Liver (tissue), 3 donors: ENCODE results near the gene RANBP1.

ENCODE experiments used
- EGR1 ChIP-seq, 2 donors: IDR thresholded peaks; 2 replicates each; pipeline ENCODE4 v1.6.1; 2016 to 2018; ENCODE audit warnings: antibody characterized with exemption in 2 of 2, low read depth in 2 of 2
- FOXA2 ChIP-seq: IDR thresholded peaks from 2 replicates; pipeline ENCODE4 v1.6.1; 2016; ENCODE audit warnings: antibody characterized with exemption
- HNF4G ChIP-seq: IDR thresholded peaks from 2 replicates; pipeline ENCODE4 v1.6.1; 2016; ENCODE audit warnings: antibody characterized with exemption
- JUND ChIP-seq, 2 donors: IDR thresholded peaks; 2 replicates each; pipeline ENCODE4 v1.6.1; 2016; ENCODE audit warnings: antibody characterized with exemption in 2 of 2
- RAD21 ChIP-seq, 2 donors: IDR thresholded peaks; 2 replicates each; pipeline ENCODE4 v1.6.1; 2016; ENCODE audit warnings: antibody characterized with exemption in 2 of 2, mild to moderate bottlenecking in 2 of 2
- RXRA ChIP-seq, 2 donors: IDR thresholded peaks; 2 replicates each; pipeline ENCODE4 v1.6.1; 2017 to 2018; ENCODE audit warnings: antibody characterized with exemption in 2 of 2, mild to moderate bottlenecking in 1 of 2
- SP1 ChIP-seq: IDR thresholded peaks from 2 replicates; pipeline ENCODE4 v1.6.1; 2018; ENCODE audit warnings: antibody characterized with exemption, mild to moderate bottlenecking
- TAF1 ChIP-seq: conservative IDR thresholded peaks from 2 replicates; pipeline ENCODE4 v1.6.1; 2016; ENCODE audit warnings: antibody characterized with exemption, mild to moderate bottlenecking
- TF ChIP-seq, protein P1 (sequence below): fragments of 150-350 bp; IDR thresholded peaks from 2 replicates; pipeline ENCODE4 v1.5.1; 2017; ENCODE audit warnings: improper control_type of control experiment, low read depth, low read length; ENCODE audit not compliant: missing input control
- TF ChIP-seq, protein P2 (sequence below): IDR thresholded peaks from 2 replicates; pipeline ENCODE4 v1.6.1; 2016; ENCODE audit warnings: antibody characterized with exemption
- TF ChIP-seq, protein P3 (sequence below): IDR thresholded peaks from 2 replicates; pipeline ENCODE4 v1.6.1; 2016; ENCODE audit warnings: antibody characterized with exemption, mild to moderate bottlenecking
- TF ChIP-seq, protein P4 (sequence below): IDR thresholded peaks from 2 replicates; pipeline ENCODE4 v1.6.1; 2016; ENCODE audit warnings: antibody characterized with exemption
- donor health status: healthy.
- donor health status: healthy.

DNA sequence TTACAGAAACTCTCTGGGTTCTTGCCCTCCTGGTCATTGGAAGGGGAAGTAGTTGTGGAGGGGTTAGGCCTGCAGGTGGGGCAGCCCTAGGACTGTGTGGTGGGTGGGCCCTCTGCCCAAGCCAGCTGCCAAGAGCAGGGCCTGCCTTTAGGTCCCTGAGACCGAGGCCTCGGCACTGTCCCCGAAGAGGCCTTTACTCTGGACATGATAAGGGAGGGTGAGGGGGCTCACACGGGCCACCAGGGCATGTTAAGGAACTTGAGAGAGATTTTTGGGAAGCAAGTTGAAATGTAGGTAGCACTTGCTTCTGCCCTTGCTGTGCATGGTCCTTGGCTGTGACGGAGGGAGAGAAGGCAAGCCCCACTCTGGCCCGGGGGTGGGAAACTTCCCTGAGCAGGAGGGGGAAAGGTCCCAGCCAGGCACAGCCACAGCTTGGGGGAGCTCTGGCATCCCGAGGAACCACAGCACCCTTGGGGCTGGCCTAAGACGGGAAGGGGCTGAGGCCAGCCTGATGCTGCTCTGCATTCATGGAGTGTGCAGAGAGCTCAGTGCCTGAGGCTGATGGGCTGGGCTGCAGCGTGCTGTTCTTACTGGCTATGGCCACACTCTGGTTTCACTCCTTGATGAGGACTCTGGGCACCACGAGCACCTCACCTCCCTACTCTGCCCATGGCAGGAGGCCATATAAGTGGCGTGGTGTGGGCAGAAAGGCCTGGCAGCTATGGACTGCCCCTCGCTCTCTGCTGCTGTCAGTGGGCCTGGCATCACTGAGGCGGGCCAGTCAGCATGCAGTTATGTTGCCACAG is 7.8 kb upstream of the RANBP1 start:
- TF ChIP-seq, protein P1, sequence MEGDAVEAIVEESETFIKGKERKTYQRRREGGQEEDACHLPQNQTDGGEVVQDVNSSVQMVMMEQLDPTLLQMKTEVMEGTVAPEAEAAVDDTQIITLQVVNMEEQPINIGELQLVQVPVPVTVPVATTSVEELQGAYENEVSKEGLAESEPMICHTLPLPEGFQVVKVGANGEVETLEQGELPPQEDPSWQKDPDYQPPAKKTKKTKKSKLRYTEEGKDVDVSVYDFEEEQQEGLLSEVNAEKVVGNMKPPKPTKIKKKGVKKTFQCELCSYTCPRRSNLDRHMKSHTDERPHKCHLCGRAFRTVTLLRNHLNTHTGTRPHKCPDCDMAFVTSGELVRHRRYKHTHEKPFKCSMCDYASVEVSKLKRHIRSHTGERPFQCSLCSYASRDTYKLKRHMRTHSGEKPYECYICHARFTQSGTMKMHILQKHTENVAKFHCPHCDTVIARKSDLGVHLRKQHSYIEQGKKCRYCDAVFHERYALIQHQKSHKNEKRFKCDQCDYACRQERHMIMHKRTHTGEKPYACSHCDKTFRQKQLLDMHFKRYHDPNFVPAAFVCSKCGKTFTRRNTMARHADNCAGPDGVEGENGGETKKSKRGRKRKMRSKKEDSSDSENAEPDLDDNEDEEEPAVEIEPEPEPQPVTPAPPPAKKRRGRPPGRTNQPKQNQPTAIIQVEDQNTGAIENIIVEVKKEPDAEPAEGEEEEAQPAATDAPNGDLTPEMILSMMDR, result no peak
- TF ChIP-seq, protein P2, sequence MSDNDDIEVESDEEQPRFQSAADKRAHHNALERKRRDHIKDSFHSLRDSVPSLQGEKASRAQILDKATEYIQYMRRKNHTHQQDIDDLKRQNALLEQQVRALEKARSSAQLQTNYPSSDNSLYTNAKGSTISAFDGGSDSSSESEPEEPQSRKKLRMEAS, result no peak
- TF ChIP-seq, protein P3, sequence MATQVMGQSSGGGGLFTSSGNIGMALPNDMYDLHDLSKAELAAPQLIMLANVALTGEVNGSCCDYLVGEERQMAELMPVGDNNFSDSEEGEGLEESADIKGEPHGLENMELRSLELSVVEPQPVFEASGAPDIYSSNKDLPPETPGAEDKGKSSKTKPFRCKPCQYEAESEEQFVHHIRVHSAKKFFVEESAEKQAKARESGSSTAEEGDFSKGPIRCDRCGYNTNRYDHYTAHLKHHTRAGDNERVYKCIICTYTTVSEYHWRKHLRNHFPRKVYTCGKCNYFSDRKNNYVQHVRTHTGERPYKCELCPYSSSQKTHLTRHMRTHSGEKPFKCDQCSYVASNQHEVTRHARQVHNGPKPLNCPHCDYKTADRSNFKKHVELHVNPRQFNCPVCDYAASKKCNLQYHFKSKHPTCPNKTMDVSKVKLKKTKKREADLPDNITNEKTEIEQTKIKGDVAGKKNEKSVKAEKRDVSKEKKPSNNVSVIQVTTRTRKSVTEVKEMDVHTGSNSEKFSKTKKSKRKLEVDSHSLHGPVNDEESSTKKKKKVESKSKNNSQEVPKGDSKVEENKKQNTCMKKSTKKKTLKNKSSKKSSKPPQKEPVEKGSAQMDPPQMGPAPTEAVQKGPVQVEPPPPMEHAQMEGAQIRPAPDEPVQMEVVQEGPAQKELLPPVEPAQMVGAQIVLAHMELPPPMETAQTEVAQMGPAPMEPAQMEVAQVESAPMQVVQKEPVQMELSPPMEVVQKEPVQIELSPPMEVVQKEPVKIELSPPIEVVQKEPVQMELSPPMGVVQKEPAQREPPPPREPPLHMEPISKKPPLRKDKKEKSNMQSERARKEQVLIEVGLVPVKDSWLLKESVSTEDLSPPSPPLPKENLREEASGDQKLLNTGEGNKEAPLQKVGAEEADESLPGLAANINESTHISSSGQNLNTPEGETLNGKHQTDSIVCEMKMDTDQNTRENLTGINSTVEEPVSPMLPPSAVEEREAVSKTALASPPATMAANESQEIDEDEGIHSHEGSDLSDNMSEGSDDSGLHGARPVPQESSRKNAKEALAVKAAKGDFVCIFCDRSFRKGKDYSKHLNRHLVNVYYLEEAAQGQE, result no peak
- no peak for TF ChIP-seq RAD21 (IDR thresholded peaks at IDR 0.05)
- TF ChIP-seq, protein P4, sequence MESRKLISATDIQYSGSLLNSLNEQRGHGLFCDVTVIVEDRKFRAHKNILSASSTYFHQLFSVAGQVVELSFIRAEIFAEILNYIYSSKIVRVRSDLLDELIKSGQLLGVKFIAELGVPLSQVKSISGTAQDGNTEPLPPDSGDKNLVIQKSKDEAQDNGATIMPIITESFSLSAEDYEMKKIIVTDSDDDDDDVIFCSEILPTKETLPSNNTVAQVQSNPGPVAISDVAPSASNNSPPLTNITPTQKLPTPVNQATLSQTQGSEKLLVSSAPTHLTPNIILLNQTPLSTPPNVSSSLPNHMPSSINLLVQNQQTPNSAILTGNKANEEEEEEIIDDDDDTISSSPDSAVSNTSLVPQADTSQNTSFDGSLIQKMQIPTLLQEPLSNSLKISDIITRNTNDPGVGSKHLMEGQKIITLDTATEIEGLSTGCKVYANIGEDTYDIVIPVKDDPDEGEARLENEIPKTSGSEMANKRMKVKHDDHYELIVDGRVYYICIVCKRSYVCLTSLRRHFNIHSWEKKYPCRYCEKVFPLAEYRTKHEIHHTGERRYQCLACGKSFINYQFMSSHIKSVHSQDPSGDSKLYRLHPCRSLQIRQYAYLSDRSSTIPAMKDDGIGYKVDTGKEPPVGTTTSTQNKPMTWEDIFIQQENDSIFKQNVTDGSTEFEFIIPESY, result no peak
- TF ChIP-seq JUND (IDR thresholded peaks at IDR 0.05), result no peak
- no peak for TF ChIP-seq FOXA2
- no peak for TF ChIP-seq HNF4G
- TF ChIP-seq TAF1, result no peak
- no peak for TF ChIP-seq SP1
- no peak for TF ChIP-seq RXRA (IDR thresholded peaks at IDR 0.05)
- no peak for TF ChIP-seq EGR1 (IDR thresholded peaks at IDR 0.05; ENCODE audit: low read depth in 2 of 2)
